ENCODE results near the gene ATG2A. TPM values are rescaled to one million over a fixed set of nuclear protein-coding genes. Genes with fewer than 3 reads are reported as not detected.

Gene ATG2A
- polyA plus RNA-seq, 3 donors: 2.6 to 24.9 (median 4.0) TPM

GRCh38 chr11:64878223-64878493, 38.9 kb downstream of the ATG2A start:
- H3K4me1 ChIP-seq (ENCODE audit: control insufficient read depth in 1 of 2, insufficient read depth in 2 of 2, low read length in 2 of 2): peaks cover 64 to 72% of the 10 kb centered on the region in 2 donors
- H4K20me1 ChIP-seq (ENCODE audit: insufficient read depth, low read length): peaks cover 52% of the 10 kb centered on the region
- intact Hi-C loops (cut with micrococcal nuclease): loop anchor here in 1 of 2 donors (1.0 kb wide), 1 partner anchor 8 kb away; no protein-coding TSS in a partner anchor
- Mint-ChIP-seq H3K27me3 (ENCODE audit: low read depth in 3 of 3) (peaks cover 0 to 20% (median 9%) of the 10 kb centered on the region in 3 donors), H3K9me3 (peaks cover 0 to 5% (median 0%) of the 10 kb centered on the region in 7 donors), H3K4me3 (peak overlapping the region; percentile 96 to 100), H3K27ac (peak overlapping the region; percentile 83 to 100 (median 92)), H3K4me1 (peaks cover 64% of the 10 kb centered on the region), H3K36me3 (peaks cover 32 to 36% of the 10 kb centered on the region in 2 donors)
- peak overlapping the region; percentile 92 for H3K9ac ChIP-seq (ENCODE audit: insufficient read depth, low read length, poor library complexity, severe bottlenecking)
- H3K9me3 ChIP-seq (replicated peaks in 1 of 2; ENCODE audit: control insufficient read depth in 1 of 2, insufficient read depth in 1 of 2, low read length in 2 of 2): no peaks in the 10 kb centered on the region
- H3K27ac ChIP-seq (ENCODE audit: low read depth in 1 of 2, low read length in 2 of 2): peak overlapping the region; percentile 44 to 98
- peaks cover 7 to 20% of the 10 kb centered on the region in 2 donors for H3K36me3 ChIP-seq (replicated peaks in 1 of 2; ENCODE audit: control insufficient read depth in 1 of 2, insufficient read depth in 2 of 2, low read length in 2 of 2)
- H3K4me3 ChIP-seq (replicated peaks in 1 of 3; ENCODE audit: low read depth in 2 of 3, low read length in 3 of 3): peak overlapping the region; percentile 72 to 100 (median 92)
- peak overlapping the region; percentile 100 for H3K4me2 ChIP-seq (replicated peaks; ENCODE audit: extremely low read depth, low read length, poor library complexity, severe bottlenecking)
- no peak for DNase-seq
- under 1% methylated on average over 21 of the region's 21 CpGs for WGBS (ENCODE audit: insufficient coverage)
- H2AFZ ChIP-seq (ENCODE audit: insufficient read depth, low read depth, low read length, poor library complexity, severe bottlenecking): no peak overlapping the region
- H3K79me2 ChIP-seq (ENCODE audit: insufficient read depth, low read length): peaks cover 49% of the 10 kb centered on the region
- TF ChIP-seq CTCF (IDR thresholded peaks at IDR 0.05): no peak
- H3K27me3 ChIP-seq (ENCODE audit: control insufficient read depth in 2 of 2, insufficient read depth in 2 of 2, low read length in 2 of 2): peaks cover 0 to 2% of the 10 kb centered on the region in 2 donors

GRCh38 chr11:64877390-64878222, 39.4 kb downstream of the ATG2A start:
- 1% methylated on average over 37 of the region's 41 CpGs for WGBS (ENCODE audit: insufficient coverage)
- Histone ChIP-seq H3K27me3 (ENCODE audit: control insufficient read depth in 2 of 2, insufficient read depth in 2 of 2, low read length in 2 of 2) (no peaks in the 10 kb centered on the region), H4K20me1 (ENCODE audit: insufficient read depth, low read length) (peaks cover 58% of the 10 kb centered on the region), H3K4me3 (replicated peaks in 1 of 3; ENCODE audit: low read depth in 2 of 3, low read length in 3 of 3) (peak overlapping the region; percentile 72 to 100 (median 92)), H2AFZ (ENCODE audit: insufficient read depth, low read depth, low read length, poor library complexity, severe bottlenecking) (no peak overlapping the region), H3K79me2 (ENCODE audit: insufficient read depth, low read length) (peaks cover 55% of the 10 kb centered on the region), H3K4me2 (replicated peaks; ENCODE audit: extremely low read depth, low read length, poor library complexity, severe bottlenecking) (peak overlapping the region; percentile 100), H3K27ac (ENCODE audit: low read depth in 1 of 2, low read length in 2 of 2) (peak overlapping the region; percentile 44 to 98), H3K9ac (ENCODE audit: insufficient read depth, low read length, poor library complexity, severe bottlenecking) (peak overlapping the region; percentile 92), H3K4me1 (ENCODE audit: control insufficient read depth in 1 of 2, insufficient read depth in 2 of 2, low read length in 2 of 2) (peaks cover 64 to 78% of the 10 kb centered on the region in 2 donors), H3K9me3 (replicated peaks in 1 of 2; ENCODE audit: control insufficient read depth in 1 of 2, insufficient read depth in 1 of 2, low read length in 2 of 2) (no peaks in the 10 kb centered on the region), H3K36me3 (replicated peaks in 1 of 2; ENCODE audit: control insufficient read depth in 1 of 2, insufficient read depth in 2 of 2, low read length in 2 of 2) (peaks cover 12 to 25% of the 10 kb centered on the region in 2 donors)
- Mint-ChIP-seq H3K27me3 (ENCODE audit: low read depth in 3 of 3) (peaks cover 0 to 20% (median 9%) of the 10 kb centered on the region in 3 donors), H3K36me3 (peaks cover 37 to 42% of the 10 kb centered on the region in 2 donors), H3K4me3 (peak overlapping the region; percentile 96 to 100), H3K27ac (peak overlapping the region; percentile 83 to 100 (median 92)), H3K9me3 (peaks cover 0 to 5% (median 0%) of the 10 kb centered on the region in 7 donors), H3K4me1 (peaks cover 70% of the 10 kb centered on the region)
- DNase-seq: no peak
- no peak for TF ChIP-seq CTCF (IDR thresholded peaks at IDR 0.05)
- intact Hi-C loops (cut with micrococcal nuclease): loop anchor here (1.0 to 2.0 kb wide), 2 partner anchors 9 to 15 kb away; no protein-coding TSS in a partner anchor
